Measurements from ENCODE around the gene KRT25. TPM values are rescaled to one million over a fixed set of nuclear protein-coding genes. Genes with fewer than 3 reads are reported as not detected.

KRT25 gene
- total and polyA plus RNA-seq, 2 of the 4 experiments (the other 2 are of a cell fraction) = not detected

DNA sequence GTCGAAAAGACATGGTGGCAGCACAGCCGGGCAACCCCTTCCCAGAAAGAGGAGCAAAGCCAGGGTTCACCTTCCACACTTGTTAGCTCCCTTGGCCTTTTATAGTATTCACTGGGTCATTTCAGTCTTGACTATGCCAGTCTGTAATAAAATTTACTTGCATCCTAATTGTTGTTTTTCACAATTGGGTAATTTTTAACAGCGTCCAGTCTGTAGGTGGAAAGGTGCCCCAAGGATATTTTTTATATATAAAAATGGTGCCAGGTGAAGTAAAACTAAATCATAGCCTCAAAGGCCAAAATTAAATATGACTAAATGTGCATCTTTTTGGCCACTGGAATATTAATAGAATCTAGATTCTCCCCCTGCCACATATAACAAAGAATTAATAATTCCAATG is 17.0 kb upstream of the KRT25 start, which contains the start of gene KRT26:
Gene KRT26, minus strand, starts transcription at position 101 of the 400 bp plus-strand sequence. Its CDS starts 88 bp downstream, at position 13.
- Histone ChIP-seq H4K91ac (ENCODE audit: insufficient read depth, low read depth, low read length) (no peak within 1 kb of the TSS), H4K5ac (ENCODE audit: low read depth, low read length) (no peak within 1 kb of the TSS), H2BK15ac (ENCODE audit: low read depth, low read length) (no peak within 1 kb of the TSS), H3K14ac (replicated peaks; ENCODE audit: low read depth, low read length) (no peak within 1 kb of the TSS), H2AK5ac (ENCODE audit: low read depth, low read length) (no peak within 1 kb of the TSS), H2BK120ac (ENCODE audit: low read depth, low read length) (no peak within 1 kb of the TSS), H3K4me1 (ENCODE audit: control insufficient read depth, insufficient read depth, low read length) (no peaks in the 10 kb centered on the region), H3K4me2 (ENCODE audit: low read depth, low read length) (no peak within 1 kb of the TSS), H2AK9ac (replicated peaks; ENCODE audit: low read depth, low read length, poor library complexity) (no peak within 1 kb of the TSS), H3K9ac (ENCODE audit: low read depth, low read length) (no peak within 1 kb of the TSS), H3K36me3 (ENCODE audit: control insufficient read depth, insufficient read depth, low read length) (no peaks in the 10 kb centered on the region), H3K23ac (ENCODE audit: low read depth, low read length) (no peak within 1 kb of the TSS), H2BK20ac (ENCODE audit: low read depth, low read length) (no peak within 1 kb of the TSS), H4K20me1 (ENCODE audit: insufficient read depth, low read length) (no peaks in the 10 kb centered on the region), H3K18ac (ENCODE audit: low read depth, low read length) (no peak within 1 kb of the TSS), H3K27ac (ENCODE audit: insufficient read depth, low read length) (no peak within 1 kb of the TSS), H3K4me3 (ENCODE audit: insufficient read depth, low read depth, low read length) (no peak within 1 kb of the TSS), H2BK5ac (ENCODE audit: low read depth, low read length, poor library complexity, severe bottlenecking) (no peak within 1 kb of the TSS), H2AFZ (replicated peaks; ENCODE audit: low read length, poor library complexity) (no peak within 1 kb of the TSS), H3K9me1 (ENCODE audit: insufficient read depth, low read length) (no peaks in the 10 kb centered on the region), H3K56ac (ENCODE audit: extremely low read depth, insufficient read depth, low read length) (no peak within 1 kb of the TSS), H4K8ac (ENCODE audit: low read depth in 2 of 2, low read length in 2 of 2) (no peak within 1 kb of the TSS), H3K9me3 (ENCODE audit: control insufficient read depth, insufficient read depth, low read length) (no peaks in the 10 kb centered on the region; the same call in 1 of the 2 replicates), H3K79me1 (ENCODE audit: low read depth in 1 of 2, low read length in 2 of 2) (no peaks in the 10 kb centered on the region), H3K27me3 (ENCODE audit: control insufficient read depth, insufficient read depth, low read length) (peaks cover 38% of the 10 kb centered on the region), H3K4ac (ENCODE audit: low read depth, low read length) (no peak within 1 kb of the TSS)
- CTCF ChIA-PET = no interaction called here
- BruUV-seq (replicated peaks) = no TSS peak
- ATAC-seq (ENCODE audit: low read depth) (no peak), DNase-seq (no peak)
- in situ Hi-C loops (cut with MboI; ENCODE audit: low sequenced_read_pairs) (no loop called here), intact Hi-C loops (cut with micrococcal nuclease) (loop anchor here (5.0 kb wide), 1 partner anchor 100 kb away; no protein-coding TSS in a partner anchor), dilution Hi-C loops (cut with HindIII; ENCODE audit: low sequenced_read_pairs, unreplicated experiment) (no loop called here)
- POLR2A ChIA-PET (ENCODE audit: unreplicated experiment) = no interaction called here
- TF ChIP-seq SMC3 (IDR thresholded peaks at IDR 0.05; ENCODE audit: low read depth, low read length) (no peak), CHD1 (IDR thresholded peaks at IDR 0.05; ENCODE audit: low read depth, low read length) (no peak), MAZ (IDR thresholded peaks at IDR 0.05; ENCODE audit: borderline replicate concordance, low read depth, low read length) (no peak), NFE2L2 (IDR thresholded peaks at IDR 0.05; ENCODE audit: low read depth, low read length) (no peak), ELK1 (IDR thresholded peaks at IDR 0.05; ENCODE audit: borderline replicate concordance, low read depth, low read length) (no peak), RCOR1 (IDR thresholded peaks at IDR 0.05; ENCODE audit: insufficient replicate concordance, low read length) (no peak), RFX5 (IDR thresholded peaks at IDR 0.05; ENCODE audit: low read depth, low read length) (no peak), FOS (IDR thresholded peaks at IDR 0.05; ENCODE audit: low read depth, low read length) (no peak)
- WGBS, 2 experiments (ENCODE audit: extremely low coverage in 2 of 2, insufficient read length in 1 of 2) = 69% methylated on average over 2 of the region's 3 CpGs; no CpG with 5 or more reads in 1 of the 2 experiments
